Measurements from ENCODE around the gene NAXD.

GRCh38 chr13:110676595-110677587 lies 61.5 kb downstream of the NAXD start:
- TF ChIP-seq CTCF (IDR thresholded peaks at IDR 0.05) (no peak), REST (IDR thresholded peaks at IDR 0.05; ENCODE audit: insufficient read depth in 1 of 2, low read depth in 2 of 2, low read length in 1 of 2) (no peak), SIN3A (IDR thresholded peaks at IDR 0.05; ENCODE audit: borderline replicate concordance, insufficient read depth, low read depth, low read length) (no peak), POLR2AphosphoS5 (IDR thresholded peaks at IDR 0.05; ENCODE audit: low read depth, low read length) (no peak)

Measured in Panc1 (cell line).